GM18907 (cell line): ENCODE results near the gene NOL12.
"Not testable (repeated sequence)": the region's sequence is repeated elsewhere in the genome, so short reads cannot be mapped to it uniquely, and the experiment has no call there.

Source experiments
- ATAC-seq: cut with Tn5 transposase; IDR thresholded peaks from one replicate; pipeline ENCODE4 v1.9.1; 2021; ENCODE audit warnings: mild to moderate bottlenecking, moderate library complexity; ENCODE audit not compliant: unreplicated experiment

Gene NOL12

DNA sequence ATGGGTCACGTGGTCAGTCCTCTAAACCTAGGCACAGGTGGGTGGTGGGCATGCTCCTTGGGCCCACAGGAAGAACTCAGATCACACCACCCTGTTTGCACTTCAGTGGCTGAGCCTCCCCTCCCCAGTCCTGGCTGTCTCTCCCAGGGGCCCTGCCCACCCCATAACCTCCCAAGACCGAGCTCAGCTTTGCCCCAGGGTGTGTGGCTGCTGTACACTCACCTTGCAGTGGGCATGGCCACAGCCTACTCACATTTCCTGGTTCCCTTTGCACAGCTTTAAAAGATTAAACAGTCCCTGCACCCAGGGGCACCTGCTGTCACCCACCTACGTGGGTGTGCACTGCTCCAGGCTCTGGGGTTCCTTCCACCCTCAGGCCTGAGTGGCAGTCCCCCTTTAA lies 24.5 kb downstream of the NOL12 start:
- no peak for ATAC-seq

DNA sequence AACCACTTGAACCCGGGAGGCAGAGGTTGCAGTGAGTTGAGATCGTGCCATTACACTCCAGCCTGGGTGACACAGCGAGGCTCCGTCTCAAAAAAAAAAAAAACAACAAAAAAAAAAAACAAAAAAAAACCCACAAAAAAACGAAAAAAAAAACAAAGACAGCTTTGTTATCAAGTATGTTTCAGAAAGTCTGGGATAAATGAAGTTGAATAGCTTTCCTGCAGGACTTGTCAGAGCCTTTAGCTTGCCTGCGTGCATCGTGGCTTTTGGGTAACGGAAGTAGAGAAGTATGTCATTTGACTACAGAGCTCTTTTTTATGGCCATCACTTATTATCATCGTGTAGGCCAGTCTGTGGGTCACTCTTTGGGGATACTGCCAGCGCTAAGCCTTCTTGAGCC lies 25.3 kb downstream of the NOL12 start:
- ATAC-seq: no peak

DNA sequence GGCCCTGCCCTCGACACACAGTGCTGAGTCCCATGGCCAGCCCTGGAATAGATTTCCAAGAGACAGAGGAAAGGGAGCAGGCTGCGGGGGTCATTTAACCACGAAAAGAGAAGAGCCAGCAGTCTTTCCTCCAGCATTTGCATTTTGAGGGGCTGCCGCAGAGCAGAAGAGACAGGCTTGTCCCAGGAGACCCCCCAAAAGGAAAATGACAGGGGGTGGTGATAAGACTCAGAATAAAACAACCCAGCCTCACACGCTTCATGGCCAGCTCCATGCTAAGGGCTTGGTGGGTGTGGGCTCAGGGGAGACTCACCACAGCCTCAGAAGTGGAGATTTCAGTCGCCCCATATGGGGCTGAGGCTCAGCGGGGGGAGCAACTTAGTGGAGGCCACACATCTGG lies 27.6 kb downstream of the NOL12 start:
- ATAC-seq: no peak

DNA sequence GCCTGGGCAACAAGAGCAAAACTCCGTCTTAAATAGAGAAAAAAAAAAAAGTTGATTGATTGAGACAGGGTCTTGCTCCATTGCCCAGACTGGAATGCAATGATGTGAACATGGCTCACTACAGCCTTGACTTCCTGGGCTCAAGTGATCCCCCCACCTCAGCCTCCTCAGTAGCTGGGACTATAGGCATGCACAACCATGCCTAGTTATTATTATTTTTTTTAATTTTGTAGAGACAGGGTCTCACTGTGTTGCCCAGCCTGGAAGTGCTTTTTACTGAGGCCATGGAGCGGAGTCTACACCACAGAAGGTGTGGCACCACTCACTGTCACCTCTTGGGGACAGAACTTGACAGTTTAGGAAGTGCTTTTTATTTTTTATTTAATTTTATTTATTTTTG lies 28.5 kb downstream of the NOL12 start:
- ATAC-seq: no peak

DNA sequence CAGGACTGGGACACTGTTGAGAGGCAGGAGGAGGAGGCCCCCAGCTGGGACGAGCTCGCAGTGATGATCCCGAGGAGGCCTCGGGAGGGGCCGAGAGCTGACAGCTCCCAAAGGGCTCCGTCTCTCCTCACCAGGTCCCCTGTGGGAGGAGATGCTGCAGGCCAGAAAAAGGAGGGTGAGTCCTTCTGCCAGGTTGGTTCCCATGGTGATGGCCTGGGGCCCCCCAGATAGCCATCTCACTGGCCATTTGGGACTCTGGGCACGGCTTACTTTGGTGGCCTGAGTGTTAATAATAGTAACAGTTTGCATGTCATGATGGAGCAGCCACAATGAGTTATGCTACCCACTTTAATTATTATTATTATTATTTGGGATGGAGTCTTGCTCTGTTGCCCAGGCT lies 29.6 kb downstream of the NOL12 start:
- no peak for ATAC-seq

GRCh38 chr22:37716708-37717107 lies 30.6 kb downstream of the NOL12 start:
- no peak for ATAC-seq

DNA sequence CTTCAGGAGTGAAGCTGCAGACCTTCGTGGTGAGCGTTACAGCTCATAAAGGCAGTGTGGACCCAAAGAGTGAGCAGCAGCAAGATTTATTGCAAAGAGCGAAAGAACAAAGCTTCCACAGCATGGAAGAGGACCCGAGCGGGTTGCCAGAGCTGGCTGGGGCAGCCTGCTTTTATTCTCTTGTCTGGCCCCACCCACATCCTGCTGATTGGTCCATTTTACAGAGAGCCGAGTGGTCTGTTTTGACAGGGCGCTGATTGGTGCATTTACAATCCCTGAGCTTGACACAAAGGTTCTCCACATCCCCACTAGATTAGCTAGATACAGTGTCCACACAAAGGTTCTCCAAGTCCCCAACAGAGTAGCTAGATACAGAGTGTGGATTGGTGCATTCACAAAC lies 31.1 kb downstream of the NOL12 start:
- not testable (repeated sequence) for ATAC-seq

GRCh38 chr22:37717746-37718305 lies 31.7 kb downstream of the NOL12 start:
- ATAC-seq: not testable (repeated sequence)

- ATAC-seq: no peak
Observed at GRCh38 chr22:37725551-37726240, 39.6 kb downstream of the NOL12 start.

- no peak for ATAC-seq
Observed at GRCh38 chr22:37726241-37726887, 40.2 kb downstream of the NOL12 start.

DNA sequence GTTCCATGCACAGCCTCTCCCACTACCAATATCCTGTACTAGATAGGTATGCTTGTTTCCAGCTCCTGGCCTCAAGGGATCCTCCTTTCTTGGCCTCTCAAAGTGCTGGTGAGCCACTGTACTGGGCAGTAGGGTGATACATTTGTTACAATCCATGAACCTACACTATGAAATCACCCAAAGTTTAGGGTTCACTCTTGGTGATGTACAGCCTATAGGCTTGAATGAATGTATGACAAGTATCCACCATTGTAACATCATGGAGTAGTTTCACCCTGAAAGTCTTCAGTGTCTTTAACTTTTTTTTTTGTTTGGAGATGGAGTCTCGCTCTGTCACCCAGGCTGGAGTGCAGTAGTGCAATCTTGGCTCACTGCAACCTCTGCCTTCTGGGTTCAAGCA lies 42.5 kb downstream of the NOL12 start:
- ATAC-seq: no peak

DNA sequence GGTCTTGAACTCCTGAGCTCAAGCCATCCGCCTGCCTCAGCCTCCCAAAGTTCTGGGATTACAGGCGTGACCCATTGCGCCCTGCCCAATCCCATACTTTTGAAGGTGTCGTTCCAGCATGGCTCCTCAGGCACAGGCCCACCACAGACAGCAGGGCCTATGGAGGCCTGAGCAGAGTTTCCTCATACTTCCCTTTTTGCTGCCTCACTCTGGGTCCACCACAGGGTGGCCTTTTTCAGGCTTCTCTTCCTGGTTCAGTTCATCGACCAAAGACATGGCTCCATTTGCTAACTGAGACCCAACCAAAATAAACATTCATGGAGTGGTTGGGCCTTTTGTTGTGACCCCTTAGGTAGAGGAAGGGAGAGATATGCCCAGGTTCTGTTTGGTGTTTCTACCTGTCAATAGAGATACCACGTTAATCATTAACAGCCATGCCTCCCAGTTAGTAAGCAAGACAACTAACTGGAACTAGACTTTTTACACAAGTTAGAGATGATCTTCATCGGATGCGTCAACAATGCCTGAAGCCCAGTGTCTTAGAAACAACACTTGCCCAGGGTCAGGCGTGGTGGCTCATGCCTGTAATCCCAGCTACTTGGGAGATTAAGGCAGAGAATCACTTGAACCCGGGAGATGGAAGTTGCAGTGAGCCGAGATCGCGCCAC lies 45.8 kb downstream of the NOL12 start:
- no peak for ATAC-seq

- ATAC-seq: no peak
Observed at GRCh38 chr22:37732699-37733607, 46.8 kb downstream of the NOL12 start.

DNA sequence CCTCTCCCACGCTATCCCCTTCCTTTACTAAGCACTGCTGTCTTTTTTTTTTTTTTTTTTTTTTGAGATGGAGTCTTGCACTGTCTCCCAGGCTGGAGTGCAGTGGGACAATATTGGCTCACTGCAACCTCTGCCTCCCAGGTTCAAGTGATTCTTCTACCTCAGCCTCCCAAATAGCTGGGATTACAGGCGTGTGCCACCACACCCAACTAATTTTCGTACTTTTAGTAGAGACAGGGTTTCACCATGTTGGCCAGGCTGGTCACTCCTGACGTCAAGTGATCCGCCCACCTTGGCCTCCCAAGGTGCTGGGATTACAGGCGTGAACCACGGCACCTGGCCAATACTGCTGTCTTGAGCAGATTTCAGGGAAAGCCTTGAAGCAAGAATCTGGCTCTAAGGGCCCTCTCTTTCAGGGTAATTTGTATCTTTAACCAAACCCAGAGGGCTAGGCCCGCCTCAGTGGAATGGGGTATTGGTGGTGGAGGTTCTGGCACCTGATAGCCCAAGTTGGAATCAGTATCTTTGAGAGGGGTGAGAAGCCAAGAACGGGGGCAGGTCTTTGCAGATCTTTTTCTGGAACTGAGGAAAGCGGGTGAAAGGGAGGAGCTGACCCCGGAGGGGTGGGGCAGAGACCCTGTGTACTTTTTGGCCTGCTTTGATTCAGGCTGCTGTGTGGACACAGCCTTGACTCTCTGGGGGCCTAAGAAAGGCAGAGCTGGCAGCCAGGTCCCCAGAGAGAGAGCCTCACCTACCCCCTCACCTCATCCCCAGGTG lies 47.7 kb downstream of the NOL12 start:
- no peak for ATAC-seq

DNA sequence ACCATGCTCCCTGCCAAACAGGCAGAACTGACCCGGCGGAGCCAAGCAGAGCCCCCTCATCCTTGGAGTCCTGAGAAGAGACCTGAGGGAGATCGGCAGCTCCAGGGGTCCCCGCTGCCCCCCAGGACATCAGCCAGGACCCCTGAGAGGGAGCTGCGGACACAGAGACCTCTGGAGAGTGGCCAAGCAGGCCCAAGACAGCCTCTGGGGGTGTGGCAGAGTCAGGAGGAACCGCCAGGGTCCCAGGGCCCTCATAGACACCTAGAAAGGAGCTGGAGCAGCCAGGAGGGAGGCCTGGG lies 48.2 kb downstream of the NOL12 start:
- ATAC-seq: no peak

- no peak for ATAC-seq
Observed at GRCh38 chr22:37734964-37735451, 48.9 kb downstream of the NOL12 start.

GRCh38 chr22:37739035-37739434 lies 52.9 kb downstream of the NOL12 start:
- ATAC-seq: no peak

GRCh38 chr22:37739611-37740049 lies 53.5 kb downstream of the NOL12 start:
- no peak for ATAC-seq

DNA sequence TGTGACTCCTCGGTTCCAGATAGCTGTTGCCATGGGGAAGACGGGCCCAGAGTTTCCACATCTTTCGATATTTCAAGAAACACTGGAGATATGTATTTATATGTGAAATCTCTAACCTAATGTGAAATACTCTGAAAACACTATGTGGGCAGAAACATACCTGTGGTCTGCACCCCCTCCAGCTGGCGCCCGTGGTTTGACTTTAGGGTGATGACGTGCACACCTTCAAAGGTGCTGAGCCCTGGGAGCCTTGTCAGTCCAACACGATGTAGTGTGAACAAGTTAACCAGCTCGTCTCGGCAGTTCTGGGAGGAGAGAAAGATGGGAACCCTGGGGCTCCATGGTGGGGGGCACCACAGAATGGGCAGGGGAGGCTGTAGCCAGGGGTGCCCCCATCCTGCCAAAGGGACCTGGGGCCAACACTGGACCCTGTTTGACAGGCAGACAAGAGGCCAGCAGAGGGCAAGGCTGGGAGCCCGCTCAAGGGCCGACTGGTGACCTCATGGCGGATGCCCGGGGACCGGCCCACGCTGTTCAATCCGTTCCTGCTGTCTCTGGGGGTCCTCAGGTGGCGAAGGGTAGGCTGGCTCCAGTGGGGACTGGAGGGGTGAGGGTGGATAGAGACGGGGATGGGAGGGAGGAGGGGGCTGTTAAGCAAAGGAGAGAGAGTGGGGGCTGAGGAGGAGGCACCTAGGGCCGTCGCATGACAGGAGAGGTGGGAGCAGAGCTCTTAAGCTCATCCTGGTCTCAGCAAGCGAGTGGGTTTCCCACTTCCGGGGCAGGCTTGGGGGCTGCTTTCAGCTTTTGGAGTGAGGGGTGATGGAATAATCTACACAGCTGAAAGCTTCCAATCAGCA lies 54.5 kb downstream of the NOL12 start:
- ATAC-seq: no peak
